ENCODE results near the gene HIPK2. TPM values are rescaled to one million over a fixed set of nuclear protein-coding genes. Genes with fewer than 3 reads are reported as not detected.

The HIPK2 gene
- total RNA-seq, 1 experiment from 2014 or later = 30.7 TPM

GRCh38 chr7:139521439-139521838, 256.4 kb downstream of the HIPK2 start:
- Histone ChIP-seq H3K4me3 (ENCODE audit: low read depth, low read length, poor library complexity, severe bottlenecking) (no peak overlapping the region), H3K36me3 (ENCODE audit: insufficient read depth, low read length, poor library complexity, severe bottlenecking) (no peaks in the 10 kb centered on the region), H3K9me3 (ENCODE audit: low read depth, low read length, poor library complexity, severe bottlenecking) (no peaks in the 10 kb centered on the region), H3K4me1 (ENCODE audit: insufficient read depth, low read length, poor library complexity, severe bottlenecking) (no peaks in the 10 kb centered on the region), H3K27me3 (replicated peaks; ENCODE audit: insufficient read depth, low read depth, low read length, poor library complexity) (peaks cover 36% of the 10 kb centered on the region), H3K27ac (ENCODE audit: low read depth, low read length, poor library complexity, severe bottlenecking) (no peak overlapping the region)
- no peak for DNase-seq (ENCODE audit: low spot score)
- TF ChIP-seq CTCF (conservative IDR thresholded peaks at IDR 0.05; ENCODE audit: low read depth, low read length) (no peak), EZH2 (IDR thresholded peaks at IDR 0.05; ENCODE audit: borderline replicate concordance, low read depth, low read length, poor library complexity, severe bottlenecking) (no peak)
- ChIA-PET POLR2A (ENCODE audit: low non-redundant PET) (interaction anchor here (0.6 kb wide), 1 partner anchor 172 kb away, joined by 3 read pairs; no protein-coding TSS in a partner anchor), CTCF (no interaction called here)
- intact Hi-C loops (cut with micrococcal nuclease; ENCODE audit: unreplicated experiment) = no loop called here
- no TSS peak for BruUV-seq (replicated peaks)

GRCh38 chr7:139515266-139515665, 262.5 kb downstream of the HIPK2 start:
- ChIA-PET CTCF (no interaction called here), POLR2A (ENCODE audit: low non-redundant PET) (no interaction called here)
- TF ChIP-seq EZH2 (IDR thresholded peaks at IDR 0.05; ENCODE audit: borderline replicate concordance, low read depth, low read length, poor library complexity, severe bottlenecking) = no peak
- no peak for TF ChIP-seq CTCF (conservative IDR thresholded peaks at IDR 0.05; ENCODE audit: low read depth, low read length)
- no peak overlapping the region for H3K27ac ChIP-seq (ENCODE audit: low read depth, low read length, poor library complexity, severe bottlenecking)
- intact Hi-C loops (cut with micrococcal nuclease; ENCODE audit: unreplicated experiment) = no loop called here
- BruUV-seq (replicated peaks) = no TSS peak
- H3K4me3 ChIP-seq (ENCODE audit: low read depth, low read length, poor library complexity, severe bottlenecking) = no peak overlapping the region
- no peaks in the 10 kb centered on the region for H3K9me3 ChIP-seq (ENCODE audit: low read depth, low read length, poor library complexity, severe bottlenecking)
- no peaks in the 10 kb centered on the region for H3K27me3 ChIP-seq (replicated peaks; ENCODE audit: insufficient read depth, low read depth, low read length, poor library complexity)
- H3K4me1 ChIP-seq (ENCODE audit: insufficient read depth, low read length, poor library complexity, severe bottlenecking) = no peaks in the 10 kb centered on the region
- H3K36me3 ChIP-seq (ENCODE audit: insufficient read depth, low read length, poor library complexity, severe bottlenecking) = no peaks in the 10 kb centered on the region
- DNase-seq (ENCODE audit: low spot score) = no peak

Other genes starting within 250 kb of the HIPK2 start
- 1.5 and 2.5 TPM in 2 replicates for gene TBXAS1, start 51.3 kb upstream of the HIPK2 start, total RNA-seq (2021)